Cerebellar cortex (tissue), 1 donor: ENCODE data around the gene EHD2.
"Not testable (repeated sequence)": the region's sequence is repeated elsewhere in the genome, so short reads cannot be mapped to it uniquely, and the experiment has no call there.

Experiments used
- DNase-seq: peaks from one replicate; pipeline ENCODE4 v3.0.0-alpha.2; 2015; ENCODE audit warnings: low spot score

The EHD2 gene

GRCh38 chr19:47713046-47714021 lies at the start of gene EHD2:
Gene EHD2 (plus strand): TSS chr19:47713422. CDS start chr19:47716613, 3,191 bp downstream.
- no peak for DNase-seq

- no peak for DNase-seq
Measured at GRCh38 chr19:47663435-47663910, 49.7 kb upstream of the EHD2 start.

GRCh38 chr19:47663911-47664771 lies 49.1 kb upstream of the EHD2 start:
- peak; percentile 51 for DNase-seq

- not testable (repeated sequence) for DNase-seq
Measured at GRCh38 chr19:47668556-47668955, 44.7 kb upstream of the EHD2 start.

GRCh38 chr19:47670736-47671135 lies 42.5 kb upstream of the EHD2 start:
- no peak for DNase-seq

- no peak for DNase-seq
Measured at GRCh38 chr19:47671499-47671898, 41.7 kb upstream of the EHD2 start.

GRCh38 chr19:47673426-47673825 lies 39.8 kb upstream of the EHD2 start:
- DNase-seq = no peak

- no peak for DNase-seq
Measured at GRCh38 chr19:47674548-47674947, 38.7 kb upstream of the EHD2 start.

GRCh38 chr19:47675271-47675670 lies 38.0 kb upstream of the EHD2 start:
- no peak for DNase-seq

GRCh38 chr19:47675859-47676258 lies 37.4 kb upstream of the EHD2 start:
- no peak for DNase-seq

GRCh38 chr19:47676811-47677210 lies 36.4 kb upstream of the EHD2 start:
- DNase-seq = peak; percentile 45

GRCh38 chr19:47679251-47679900 lies 33.8 kb upstream of the EHD2 start:
- no peak for DNase-seq

GRCh38 chr19:47679922-47680857 lies 33.0 kb upstream of the EHD2 start:
- no peak for DNase-seq

GRCh38 chr19:47680858-47681332 lies 32.3 kb upstream of the EHD2 start:
- no peak for DNase-seq

- no peak for DNase-seq
Measured at GRCh38 chr19:47681388-47681787, 31.8 kb upstream of the EHD2 start.

GRCh38 chr19:47681936-47682335 lies 31.3 kb upstream of the EHD2 start:
- no peak for DNase-seq

- peak; percentile 29 for DNase-seq
Measured at GRCh38 chr19:47682939-47683338, 30.3 kb upstream of the EHD2 start.

- no peak for DNase-seq
Measured at GRCh38 chr19:47686679-47687450, 26.4 kb upstream of the EHD2 start.

GRCh38 chr19:47687906-47688305 lies 25.3 kb upstream of the EHD2 start:
- DNase-seq = no peak

- no peak for DNase-seq
Measured at GRCh38 chr19:47691090-47691489, 22.1 kb upstream of the EHD2 start.
